ENCODE measurements around the gene MAGEA1.

DNA sequence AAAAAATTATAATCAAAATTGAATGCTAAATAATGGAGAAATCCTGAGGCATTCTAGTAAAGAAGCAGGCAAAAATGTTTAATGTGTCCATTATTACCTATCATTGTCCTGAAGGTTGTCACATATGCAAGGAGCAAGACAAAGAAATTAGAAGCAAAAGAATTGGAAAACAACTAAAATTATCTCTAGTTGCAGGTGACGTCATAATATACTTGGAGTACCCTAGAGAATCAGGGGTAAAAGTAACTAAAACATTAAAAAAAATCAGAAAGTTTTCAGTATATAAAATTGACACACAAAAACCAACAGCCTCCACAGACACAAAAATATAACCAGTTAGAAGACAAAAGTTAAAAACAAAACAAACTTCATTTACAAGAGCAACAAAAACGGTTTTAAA is 21.4 kb downstream of the MAGEA1 start:
- TF ChIP-seq, protein P1, sequence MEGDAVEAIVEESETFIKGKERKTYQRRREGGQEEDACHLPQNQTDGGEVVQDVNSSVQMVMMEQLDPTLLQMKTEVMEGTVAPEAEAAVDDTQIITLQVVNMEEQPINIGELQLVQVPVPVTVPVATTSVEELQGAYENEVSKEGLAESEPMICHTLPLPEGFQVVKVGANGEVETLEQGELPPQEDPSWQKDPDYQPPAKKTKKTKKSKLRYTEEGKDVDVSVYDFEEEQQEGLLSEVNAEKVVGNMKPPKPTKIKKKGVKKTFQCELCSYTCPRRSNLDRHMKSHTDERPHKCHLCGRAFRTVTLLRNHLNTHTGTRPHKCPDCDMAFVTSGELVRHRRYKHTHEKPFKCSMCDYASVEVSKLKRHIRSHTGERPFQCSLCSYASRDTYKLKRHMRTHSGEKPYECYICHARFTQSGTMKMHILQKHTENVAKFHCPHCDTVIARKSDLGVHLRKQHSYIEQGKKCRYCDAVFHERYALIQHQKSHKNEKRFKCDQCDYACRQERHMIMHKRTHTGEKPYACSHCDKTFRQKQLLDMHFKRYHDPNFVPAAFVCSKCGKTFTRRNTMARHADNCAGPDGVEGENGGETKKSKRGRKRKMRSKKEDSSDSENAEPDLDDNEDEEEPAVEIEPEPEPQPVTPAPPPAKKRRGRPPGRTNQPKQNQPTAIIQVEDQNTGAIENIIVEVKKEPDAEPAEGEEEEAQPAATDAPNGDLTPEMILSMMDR (IDR thresholded peaks at IDR 0.05; ENCODE audit: insufficient read depth, low read depth, low read length), result no peak
- no peak for TF ChIP-seq EZH2 (IDR thresholded peaks at IDR 0.05; ENCODE audit: insufficient read depth, low read length)

Data from astrocyte (in vitro differentiated cells and primary cell).